Body of pancreas (tissue), 4 donors: Measurements from ENCODE around the gene ZNF575. TPM values are rescaled to one million over a fixed set of nuclear protein-coding genes. Genes with fewer than 3 reads are reported as not detected.
"Not testable (repeated sequence)": the region's sequence is repeated elsewhere in the genome, so short reads cannot be mapped to it uniquely, and the experiment has no call there.

Experiments
- ATAC-seq: fragments of 150-250 bp; one replicate; pipeline ENCODE4 v1.9.1; 2016
- DNase-seq, 4 donors: peaks; one replicate each; pipeline ENCODE4 v3.0.0-alpha.2; 2019
- H3K27ac ChIP-seq, 4 donors: fragments of 200-600 bp; sonication (generic); 1 replicate in 3 of 4; 2 replicates in 1 of 4; pipeline versions ENCODE4 v1.5.1 to v1.6.1; 2016 to 2019; ENCODE audit warnings: mild to moderate bottlenecking in 1 of 4, mixed read lengths in 1 of 4, moderate library complexity in 1 of 4
- H3K27me3 ChIP-seq, 2 donors: fragments of 200-600 bp; sonication (generic); one replicate each; pipeline ENCODE4 v1.6.0; 2016; ENCODE audit warnings: mild to moderate bottlenecking in 1 of 2
- H3K36me3 ChIP-seq, 2 donors: fragments of 200-600 bp; sonication (generic); replicated peaks in 1 of 2; 2 replicates each; pipeline ENCODE4 v1.5.1; 2016; ENCODE audit warnings: low read depth in 2 of 2; ENCODE audit not compliant: insufficient read depth in 1 of 2
- H3K4me1 ChIP-seq: fragments of 200-600 bp; sonication (generic); one replicate; pipeline ENCODE4 v1.6.0; 2016
- H3K4me3 ChIP-seq, 2 donors: fragments of 200-600 bp; sonication (generic); 1 replicate in 1 of 2; 2 replicates in 1 of 2; pipeline ENCODE4 v1.5.1; 2016 to 2019
- H3K9me3 ChIP-seq, 3 donors: fragments of 200-600 bp; sonication (generic); 1 replicate in 2 of 3; 2 replicates in 1 of 3; pipeline ENCODE4 v1.5.1; 2016
- POLR2A ChIP-seq, 3 donors: fragments of 450-650 bp; IDR thresholded peaks; one replicate each; pipeline ENCODE4 v1.6.1; 2016; ENCODE audit warnings: antibody characterized with exemption in 3 of 3, mild to moderate bottlenecking in 2 of 3
- WGBS, 2 donors: methylation state at CpG; one replicate each; pipeline ENCODE4 v1.1.5; 2017; 5-methylcytosine and 5-hydroxymethylcytosine counted together
- intact Hi-C: fragments of 100-400 bp; cut with DNase I; formaldehyde crosslinking; loops from one replicate; pipeline ENCODE4 v1.15.1; 2023
- total RNA-seq, 2 donors: library from RNA; depleted of rRNA; stranded (reverse); fragments of >200 nt; gene quantifications; one replicate each; pipeline ENCODE4 v1.1.0, GENCODE V29; 2016
- TF ChIP-seq, protein P1 (sequence below), 7 experiments: fragments of 450-650 bp in 4 of 7; fragments of 200-600 bp in 3 of 7; sonication (generic) in 3 of 7; IDR thresholded peaks; one replicate each; pipeline ENCODE4 v1.5.1; 2016 to 2019; ENCODE audit warnings: antibody characterized with exemption in 7 of 7

The ZNF575 gene
- total RNA-seq, 2 donors from 2014 or later = 0.52 TPM; not detected in 1

GRCh38 chr19:43506629-43507028 is 26.4 kb upstream of the ZNF575 start:
- ATAC-seq = no peak
- H3K27me3 ChIP-seq = no peaks in the 10 kb centered on the region
- peaks cover 18% of the 10 kb centered on the region for H3K4me1 ChIP-seq
- 88 to 90% methylated on average over 5 of the region's 5 CpGs for WGBS, 2 donors
- intact Hi-C loops = no loop called here
- H3K27ac ChIP-seq = no peak overlapping the region
- no peak overlapping the region for H3K4me3 ChIP-seq
- H3K9me3 ChIP-seq = no peaks in the 10 kb centered on the region
- DNase-seq = no peak
- H3K36me3 ChIP-seq = peaks cover 0 to 2% of the 10 kb centered on the region in 2 donors
- TF ChIP-seq, protein P1, sequence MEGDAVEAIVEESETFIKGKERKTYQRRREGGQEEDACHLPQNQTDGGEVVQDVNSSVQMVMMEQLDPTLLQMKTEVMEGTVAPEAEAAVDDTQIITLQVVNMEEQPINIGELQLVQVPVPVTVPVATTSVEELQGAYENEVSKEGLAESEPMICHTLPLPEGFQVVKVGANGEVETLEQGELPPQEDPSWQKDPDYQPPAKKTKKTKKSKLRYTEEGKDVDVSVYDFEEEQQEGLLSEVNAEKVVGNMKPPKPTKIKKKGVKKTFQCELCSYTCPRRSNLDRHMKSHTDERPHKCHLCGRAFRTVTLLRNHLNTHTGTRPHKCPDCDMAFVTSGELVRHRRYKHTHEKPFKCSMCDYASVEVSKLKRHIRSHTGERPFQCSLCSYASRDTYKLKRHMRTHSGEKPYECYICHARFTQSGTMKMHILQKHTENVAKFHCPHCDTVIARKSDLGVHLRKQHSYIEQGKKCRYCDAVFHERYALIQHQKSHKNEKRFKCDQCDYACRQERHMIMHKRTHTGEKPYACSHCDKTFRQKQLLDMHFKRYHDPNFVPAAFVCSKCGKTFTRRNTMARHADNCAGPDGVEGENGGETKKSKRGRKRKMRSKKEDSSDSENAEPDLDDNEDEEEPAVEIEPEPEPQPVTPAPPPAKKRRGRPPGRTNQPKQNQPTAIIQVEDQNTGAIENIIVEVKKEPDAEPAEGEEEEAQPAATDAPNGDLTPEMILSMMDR (IDR thresholded peaks at IDR 0.05) = no peak
- TF ChIP-seq POLR2A (IDR thresholded peaks at IDR 0.05) = no peak

GRCh38 chr19:43507880-43508279 is 25.1 kb upstream of the ZNF575 start:
- 96 to 100% methylated on average over 2 of the region's 2 CpGs for WGBS, 2 donors

DNA sequence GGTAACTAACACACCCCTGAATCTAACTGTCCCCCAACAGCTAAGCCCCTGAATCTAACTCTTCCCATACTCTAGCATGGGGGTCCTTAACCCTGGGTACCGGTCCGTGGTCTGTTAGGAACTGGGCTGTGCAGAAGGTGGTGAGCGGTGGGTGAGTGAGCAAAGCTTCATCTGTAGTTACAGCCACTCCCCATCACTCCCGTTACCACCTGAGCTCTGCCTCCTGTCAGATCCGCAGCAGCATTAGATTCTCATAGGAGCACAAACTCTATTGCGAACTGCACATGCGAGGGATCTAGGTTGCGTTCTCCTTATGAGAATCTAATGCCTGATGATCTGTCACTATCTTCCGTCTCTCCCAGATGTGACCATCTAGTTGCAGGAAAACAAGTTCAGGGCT is 22.3 kb upstream of the ZNF575 start:
- H3K36me3 ChIP-seq = peaks cover 0 to 2% of the 10 kb centered on the region in 2 donors
- H3K4me3 ChIP-seq = no peak overlapping the region
- intact Hi-C loops = no loop called here
- no peak for ATAC-seq
- no peaks in the 10 kb centered on the region for H3K4me1 ChIP-seq
- no peak for DNase-seq
- no peak for TF ChIP-seq POLR2A (IDR thresholded peaks at IDR 0.05)
- TF ChIP-seq, protein P1 (IDR thresholded peaks at IDR 0.05) = no peak
- H3K27ac ChIP-seq = no peak overlapping the region
- no peaks in the 10 kb centered on the region for H3K9me3 ChIP-seq
- H3K27me3 ChIP-seq = no peaks in the 10 kb centered on the region
- 99% methylated on average over 9 of the region's 9 CpGs for WGBS, 2 donors

More at GRCh38 chr19:43507880-43508279, 25.1 kb upstream of the ZNF575 start:
- TF ChIP-seq, protein P1 (IDR thresholded peaks at IDR 0.05) = no peak
- TF ChIP-seq POLR2A (IDR thresholded peaks at IDR 0.05) = no peak
- Histone ChIP-seq H3K9me3 (no peaks in the 10 kb centered on the region), H3K36me3 (peaks cover 0 to 2% of the 10 kb centered on the region in 2 donors), H3K4me3 (no peak overlapping the region), H3K4me1 (peaks cover 14% of the 10 kb centered on the region), H3K27me3 (no peaks in the 10 kb centered on the region), H3K27ac (no peak overlapping the region)
- intact Hi-C loops = no loop called here
- DNase-seq (no peak), ATAC-seq (no peak)

- intact Hi-C loops = no loop called here
- DNase-seq (no peak), ATAC-seq (no peak)
Measured at GRCh38 chr19:43511324-43511723, 21.7 kb upstream of the ZNF575 start.

GRCh38 chr19:43512399-43512798 is 20.6 kb upstream of the ZNF575 start:
- intact Hi-C loops, H3K9me3 ChIP-seq, H3K27ac ChIP-seq: not testable (repeated sequence)

More at GRCh38 chr19:43511324-43511723, 21.7 kb upstream of the ZNF575 start:
- peaks cover 0 to 2% of the 10 kb centered on the region in 2 donors for H3K36me3 ChIP-seq
- no peaks in the 10 kb centered on the region for H3K27me3 ChIP-seq
- no peak for TF ChIP-seq POLR2A (IDR thresholded peaks at IDR 0.05)
- TF ChIP-seq, protein P1 (IDR thresholded peaks at IDR 0.05) = no peak
- H3K4me1 ChIP-seq = no peaks in the 10 kb centered on the region
- no peaks in the 10 kb centered on the region for H3K9me3 ChIP-seq
- 90 to 100% methylated on average over 3 to 5 of the region's 5 CpGs for WGBS, 2 donors
- no peak overlapping the region for H3K4me3 ChIP-seq
- no peak overlapping the region for H3K27ac ChIP-seq

More at GRCh38 chr19:43512399-43512798, 20.6 kb upstream of the ZNF575 start:
- not testable (repeated sequence) for ATAC-seq, DNase-seq, H3K36me3 ChIP-seq, H3K27me3 ChIP-seq, H3K4me3 ChIP-seq, H3K4me1 ChIP-seq
